K562 (cell line): ENCODE results near the gene DALRD3. TPM values are rescaled to one million over a fixed set of nuclear protein-coding genes. Genes with fewer than 3 reads are reported as not detected.

Experiments
- ARNT ChIP-seq, 2 experiments: fragments of 450-650 bp; IDR thresholded peaks; 2 replicates each; pipeline ENCODE4 v1.6.1; 2016; ENCODE audit warnings: mild to moderate bottlenecking in 1 of 2
- CBX3 ChIP-seq, 2 experiments: IDR thresholded peaks; 1 replicate in 1 of 2; 2 replicates in 1 of 2; pipeline ENCODE4 v1.6.1; 2012; ENCODE audit warnings: inconsistent platforms in 2 of 2, low read length in 2 of 2, borderline replicate concordance in 1 of 2, control low read depth in 1 of 2
- CBX5 ChIP-seq: IDR thresholded peaks from 2 replicates; pipeline ENCODE4 v1.6.1; 2014; ENCODE audit warnings: low read depth, borderline replicate concordance
- MBD2 ChIP-seq: sonication (generic); IDR thresholded peaks from 2 replicates; pipeline ENCODE4 v1.6.1; 2016; ENCODE audit warnings: low read depth, borderline replicate concordance
- NONO ChIP-seq, 2 experiments: fragments of 200-400 bp in 1 of 2; fragments of 450-650 bp in 1 of 2; formaldehyde crosslinking in 1 of 2; IDR thresholded peaks; 2 replicates each; pipeline ENCODE4 v1.6.1; 2017; ENCODE audit warnings: low read depth in 2 of 2, mild to moderate bottlenecking in 2 of 2, moderate library complexity in 2 of 2, low read length in 1 of 2
- PRDM10 ChIP-seq: fragments of 450-650 bp; IDR thresholded peaks from 2 replicates; pipeline ENCODE4 v1.6.1; 2018; ENCODE audit not compliant: partially characterized antibody
- SAFB ChIP-seq: fragments of 200-400 bp; formaldehyde crosslinking; IDR thresholded peaks from 2 replicates; pipeline ENCODE4 v1.6.1; 2017; ENCODE audit warnings: low read depth, low read length, borderline replicate concordance
- SIN3B ChIP-seq: fragments of 450-650 bp; IDR thresholded peaks from 2 replicates; pipeline ENCODE4 v1.6.1; 2017; ENCODE audit warnings: low read depth, mild to moderate bottlenecking, moderate library complexity
- SP1 ChIP-seq: sonication (generic); formaldehyde crosslinking; IDR thresholded peaks from 2 replicates; pipeline ENCODE4 v1.8.1; 2022; ENCODE audit warnings: mild to moderate bottlenecking, missing genetic modification reagents
- TRIM24 ChIP-seq, 2 experiments: fragments of 450-650 bp; IDR thresholded peaks; 2 replicates each; pipeline ENCODE4 v1.6.1; 2016
- ZNF274 ChIP-seq: IDR thresholded peaks from 2 replicates; pipeline ENCODE4 v1.6.1; 2011; ENCODE audit warnings: low read depth, mild to moderate bottlenecking, low read length, moderate library complexity, borderline replicate concordance
- ZNF354B ChIP-seq: fragments of 250-450 bp; sonication (Bioruptor Pico); IDR thresholded peaks from 2 replicates; pipeline ENCODE4 v1.4.0; 2020
- ZNF449 ChIP-seq: fragments of 250-450 bp; sonication (Bioruptor Pico); IDR thresholded peaks from 2 replicates; pipeline ENCODE4 v1.8.0; 2022; ENCODE audit warnings: moderate library complexity, mild to moderate bottlenecking, inconsistent platforms
- ZNF766 ChIP-seq: fragments of 200-800 bp; sonication (Bioruptor generic); conservative IDR thresholded peaks from 2 replicates; pipeline ENCODE4 v1.6.1; 2016; ENCODE audit warnings: missing genetic modification characterization, missing compliant biosample characterization
- polyA plus RNA-seq, 8 experiments: library from polyadenylated mRNA; depleted of rRNA in 4 of 8; stranded (reverse) in 5 of 8; unstranded in 3 of 8; fragments of >200 nt; fragmentation: Nextera tagmentation in 2 of 8; fragmentation: Illumina TruSeq in 1 of 8; extraction: Ambion mirVana in 2 of 8; extraction: Trizol in 1 of 8; gene quantifications; 2 replicates each; pipeline versions ENCODE4 v1.2.1 to v1.2.3, GENCODE V29; 2011 to 2014; ENCODE audit warnings: inconsistent platforms in 1 of 8, missing spikeins in 1 of 8
- total RNA-seq, 7 experiments: library from RNA; depleted of rRNA in 6 of 7; stranded (reverse); fragments of >200 nt in 6 of 7; fragmentation: Illumina TruSeq in 2 of 7; extraction: Trizol in 2 of 7; gene quantifications; 2 replicates each; pipeline versions ENCODE4 v1.2.1 to v1.2.3, GENCODE V29; 2011 to 2021; ENCODE audit warnings: low replicate concordance in 1 of 7
- TF ChIP-seq, protein P1 (sequence below): sonication (generic); formaldehyde crosslinking; IDR thresholded peaks from 2 replicates; pipeline ENCODE4 v1.8.1; 2023; ENCODE audit warnings: missing genetic modification reagents, mild to moderate bottlenecking, borderline replicate concordance

The DALRD3 gene
- total and polyA plus RNA-seq, 9 of the 15 experiments (the other 6 are each of a cell fraction or from before 2014, with no cell fraction given), result 6.6 to 31.3 (median 14.4) TPM

DNA sequence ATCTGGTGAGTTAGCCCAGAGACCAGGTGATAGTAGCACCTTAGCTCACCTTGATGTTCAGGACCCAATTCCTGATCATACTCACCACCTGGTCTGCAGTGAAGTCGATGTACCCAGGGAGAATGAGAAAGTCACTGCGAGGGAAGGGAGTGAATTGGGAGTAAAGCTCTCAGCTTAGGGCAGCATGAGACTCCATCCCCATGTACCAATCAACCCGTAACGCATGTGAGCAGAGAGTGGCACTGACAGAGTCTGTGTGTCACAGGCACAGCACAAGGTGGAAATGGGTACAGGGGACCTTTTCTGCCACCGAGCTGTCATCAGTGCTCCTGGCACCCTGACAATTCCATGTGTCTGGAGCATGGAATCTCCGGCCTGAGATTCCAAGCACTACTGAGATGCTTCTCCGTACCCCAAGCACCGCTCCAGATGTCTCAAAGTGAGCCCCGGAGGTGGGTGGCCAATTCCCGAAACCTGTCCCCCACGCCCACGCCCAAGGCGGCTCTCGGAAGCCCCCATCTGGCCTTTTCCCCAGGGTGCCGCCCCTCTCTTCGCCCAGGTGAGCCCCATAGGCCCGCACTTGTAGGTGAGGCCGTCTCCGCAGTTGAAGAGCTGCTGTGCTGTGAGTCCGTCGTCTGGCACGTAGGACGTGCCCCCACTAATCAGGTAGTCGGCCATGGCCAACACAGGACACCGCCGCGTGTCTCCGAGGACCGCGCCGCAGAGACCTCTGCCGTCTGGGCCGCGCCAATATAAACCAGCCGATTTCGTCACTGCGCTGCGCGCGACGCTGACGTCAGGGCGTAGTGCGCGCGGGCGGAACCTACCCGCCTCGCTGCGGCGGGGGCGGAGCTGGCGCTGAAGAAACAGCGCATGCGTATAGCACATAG, 10.5 kb upstream of the DALRD3 start, which contains the start of gene IMPDH2 (continued):
- TF ChIP-seq CBX5, result no peak
- TF ChIP-seq CBX3 (IDR thresholded peaks at IDR 0.05; ENCODE audit: borderline replicate concordance in 1 of 2, low read length in 2 of 2), result peak in 1 of 2 experiments; percentile 46; a peak in 1 of 3 replicates
- no peak for TF ChIP-seq ZNF766 (CRISPR knock-in tag)
- no peak for TF ChIP-seq ZNF354B
- TF ChIP-seq ARNT (IDR thresholded peaks at IDR 0.05), result no peak
- peak; percentile 72; the same call in 1 of the 2 replicates for TF ChIP-seq MBD2
- TF ChIP-seq, protein P1, sequence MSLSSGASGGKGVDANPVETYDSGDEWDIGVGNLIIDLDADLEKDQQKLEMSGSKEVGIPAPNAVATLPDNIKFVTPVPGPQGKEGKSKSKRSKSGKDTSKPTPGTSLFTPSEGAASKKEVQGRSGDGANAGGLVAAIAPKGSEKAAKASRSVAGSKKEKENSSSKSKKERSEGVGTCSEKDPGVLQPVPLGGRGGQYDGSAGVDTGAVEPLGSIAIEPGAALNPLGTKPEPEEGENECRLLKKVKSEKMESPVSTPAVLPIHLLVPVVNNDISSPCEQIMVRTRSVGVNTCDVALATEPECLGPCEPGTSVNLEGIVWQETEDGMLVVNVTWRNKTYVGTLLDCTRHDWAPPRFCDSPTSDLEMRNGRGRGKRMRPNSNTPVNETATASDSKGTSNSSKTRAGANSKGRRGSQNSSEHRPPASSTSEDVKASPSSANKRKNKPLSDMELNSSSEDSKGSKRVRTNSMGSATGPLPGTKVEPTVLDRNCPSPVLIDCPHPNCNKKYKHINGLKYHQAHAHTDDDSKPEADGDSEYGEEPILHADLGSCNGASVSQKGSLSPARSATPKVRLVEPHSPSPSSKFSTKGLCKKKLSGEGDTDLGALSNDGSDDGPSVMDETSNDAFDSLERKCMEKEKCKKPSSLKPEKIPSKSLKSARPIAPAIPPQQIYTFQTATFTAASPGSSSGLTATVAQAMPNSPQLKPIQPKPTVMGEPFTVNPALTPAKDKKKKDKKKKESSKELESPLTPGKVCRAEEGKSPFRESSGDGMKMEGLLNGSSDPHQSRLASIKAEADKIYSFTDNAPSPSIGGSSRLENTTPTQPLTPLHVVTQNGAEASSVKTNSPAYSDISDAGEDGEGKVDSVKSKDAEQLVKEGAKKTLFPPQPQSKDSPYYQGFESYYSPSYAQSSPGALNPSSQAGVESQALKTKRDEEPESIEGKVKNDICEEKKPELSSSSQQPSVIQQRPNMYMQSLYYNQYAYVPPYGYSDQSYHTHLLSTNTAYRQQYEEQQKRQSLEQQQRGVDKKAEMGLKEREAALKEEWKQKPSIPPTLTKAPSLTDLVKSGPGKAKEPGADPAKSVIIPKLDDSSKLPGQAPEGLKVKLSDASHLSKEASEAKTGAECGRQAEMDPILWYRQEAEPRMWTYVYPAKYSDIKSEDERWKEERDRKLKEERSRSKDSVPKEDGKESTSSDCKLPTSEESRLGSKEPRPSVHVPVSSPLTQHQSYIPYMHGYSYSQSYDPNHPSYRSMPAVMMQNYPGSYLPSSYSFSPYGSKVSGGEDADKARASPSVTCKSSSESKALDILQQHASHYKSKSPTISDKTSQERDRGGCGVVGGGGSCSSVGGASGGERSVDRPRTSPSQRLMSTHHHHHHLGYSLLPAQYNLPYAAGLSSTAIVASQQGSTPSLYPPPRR (CRISPR knock-in tag), result no peak
- no peak for TF ChIP-seq SAFB
- TF ChIP-seq SP1, result peak; percentile 78
- no peak for TF ChIP-seq ZNF274
- peak; percentile 64; the same call in 1 of the 2 replicates for TF ChIP-seq SIN3B
- TF ChIP-seq TRIM24 (IDR thresholded peaks at IDR 0.05), result no peak
- no peak for TF ChIP-seq ZNF449 (CRISPR knock-in tag)
- TF ChIP-seq PRDM10, result peak; percentile 9
- TF ChIP-seq NONO (IDR thresholded peaks at IDR 0.05; ENCODE audit: low read depth in 2 of 2, low read length in 1 of 2), result peak; percentile 49 to 84; a peak in 2 of 4 replicates
